GM23248 (cell line): ENCODE measurements around the gene NEIL1.

Source experiments
- EZH2 ChIP-seq: fragments of 200-600 bp; sonication (generic); IDR thresholded peaks from 2 replicates; pipeline ENCODE4 v1.6.1; 2018; ENCODE audit warnings: antibody characterized with exemption, mild to moderate bottlenecking; ENCODE audit not compliant: insufficient read depth, poor library complexity, severe bottlenecking
- EZH2phosphoT487 ChIP-seq: fragments of 200-600 bp; sonication (generic); IDR thresholded peaks from 2 replicates; pipeline ENCODE4 v1.6.1; 2018; ENCODE audit warnings: antibody characterized with exemption, moderate library complexity, mild to moderate bottlenecking, low read depth; ENCODE audit not compliant: insufficient read depth

GRCh38 chr15:75313116-75313845 is 33.6 kb upstream of the NEIL1 start:
- TF ChIP-seq EZH2 (no peak), EZH2phosphoT487 (no peak)
